Urothelium cell line (cell line): Measurements from ENCODE around the gene MGAT4A.

Experiments used
- DNase-seq: peaks from one replicate; pipeline ENCODE4 v3.0.0; 2011; ENCODE audit warnings: low spot score, mixed read lengths
- FAIRE-seq: peaks from 2 replicates; lab custom pipeline; 2011; peaks lifted over from hg19 to GRCh38; lab: Jason Lieb, UNC

Gene MGAT4A

DNA sequence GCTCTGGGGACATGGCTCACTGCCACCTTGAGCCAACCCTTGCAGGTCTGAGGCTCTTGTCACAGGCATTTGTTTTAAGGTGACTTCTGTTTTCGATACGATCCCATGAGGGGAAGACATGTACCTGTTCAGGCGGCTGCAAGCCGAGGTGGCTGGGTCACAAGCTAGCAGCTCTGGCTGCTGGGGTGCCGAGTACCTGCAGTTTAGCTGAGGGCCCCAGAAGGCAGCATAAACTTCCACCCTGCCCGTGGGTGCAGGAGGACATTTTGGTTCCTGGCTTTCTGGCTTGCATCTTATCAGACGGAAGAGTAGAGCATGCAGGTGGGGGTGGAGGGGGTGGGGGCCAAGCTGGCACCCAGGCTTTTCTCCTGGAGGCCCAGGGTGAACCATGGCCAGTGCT lies 151.0 kb downstream of the MGAT4A start:
- no peak for FAIRE-seq
- DNase-seq, result no peak

DNA sequence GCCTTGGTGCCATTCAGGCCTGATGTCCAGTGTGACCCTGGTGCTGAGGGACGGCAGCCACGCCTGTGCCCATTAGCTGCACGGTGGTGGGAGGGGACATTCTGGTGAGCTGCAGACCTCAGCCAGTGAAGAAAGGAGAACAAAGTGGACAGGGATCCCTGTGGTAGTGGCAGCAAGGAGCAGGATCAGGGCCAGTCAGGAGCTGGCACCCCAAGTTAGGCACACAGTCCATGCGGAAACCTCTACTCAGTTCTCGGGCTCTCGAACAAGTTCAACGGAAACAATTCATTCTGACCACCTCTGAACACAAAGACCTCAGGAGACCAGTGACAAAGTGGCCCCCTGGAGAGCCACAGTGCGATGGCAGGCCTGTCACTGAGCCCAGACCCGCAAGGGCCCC lies 152.7 kb downstream of the MGAT4A start:
- no peak for FAIRE-seq

DNA sequence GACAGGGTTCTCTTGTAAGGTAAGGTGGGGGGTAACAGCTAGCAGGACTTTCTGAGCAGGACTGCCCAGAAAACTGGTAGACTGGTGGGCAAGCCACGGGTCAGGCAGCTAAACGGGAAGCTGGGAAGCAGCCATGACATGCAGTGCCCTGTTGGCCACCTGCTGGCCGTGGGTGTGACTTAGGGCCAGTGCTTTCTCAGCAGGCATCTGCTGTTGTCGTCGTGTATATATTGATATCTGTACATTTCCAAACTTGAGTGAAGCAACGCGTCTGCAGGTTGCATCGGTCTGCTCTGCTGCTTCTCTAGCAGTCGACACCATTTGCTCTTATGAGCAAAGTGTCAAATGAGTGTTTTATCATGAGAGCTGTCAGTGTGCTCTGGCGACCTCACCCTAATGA lies 153.6 kb downstream of the MGAT4A start:
- DNase-seq (no peak), FAIRE-seq (no peak)

More for the DNA sequence above, 152.7 kb downstream of the MGAT4A start:
- no peak for DNase-seq

DNA sequence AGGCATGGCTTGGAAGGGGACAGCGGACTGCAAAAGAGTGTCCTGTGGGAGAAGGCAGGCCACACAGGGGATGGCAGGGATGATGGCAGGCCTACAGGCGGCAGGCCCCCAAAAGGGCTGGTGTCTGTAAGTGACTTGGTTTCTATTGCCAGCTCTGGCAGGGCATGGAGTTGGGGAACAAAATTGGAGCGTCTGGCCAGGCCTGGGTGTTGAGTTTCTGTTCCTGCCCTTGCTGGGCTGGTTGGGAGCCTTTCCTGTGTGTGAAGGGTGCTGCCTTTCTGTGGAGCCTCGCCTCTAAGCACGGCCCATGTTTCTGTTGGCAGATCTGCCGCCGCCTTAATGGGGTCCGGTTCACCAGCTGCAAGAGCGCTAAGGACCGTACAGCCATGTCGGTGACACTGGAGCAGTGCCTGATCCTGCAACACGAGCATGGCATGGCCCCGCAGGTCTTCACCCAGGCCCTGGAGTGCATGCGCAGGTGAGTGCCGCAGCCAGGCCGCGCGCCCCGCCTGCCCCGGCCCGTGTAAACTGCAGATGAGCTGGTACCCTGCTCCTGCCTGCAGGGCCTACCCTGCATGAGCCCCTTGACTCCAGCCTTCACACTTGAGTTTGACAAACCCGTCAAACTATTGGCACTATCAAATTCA lies 154.1 kb downstream of the MGAT4A start:
- DNase-seq, result no peak
- FAIRE-seq, result no peak

DNA sequence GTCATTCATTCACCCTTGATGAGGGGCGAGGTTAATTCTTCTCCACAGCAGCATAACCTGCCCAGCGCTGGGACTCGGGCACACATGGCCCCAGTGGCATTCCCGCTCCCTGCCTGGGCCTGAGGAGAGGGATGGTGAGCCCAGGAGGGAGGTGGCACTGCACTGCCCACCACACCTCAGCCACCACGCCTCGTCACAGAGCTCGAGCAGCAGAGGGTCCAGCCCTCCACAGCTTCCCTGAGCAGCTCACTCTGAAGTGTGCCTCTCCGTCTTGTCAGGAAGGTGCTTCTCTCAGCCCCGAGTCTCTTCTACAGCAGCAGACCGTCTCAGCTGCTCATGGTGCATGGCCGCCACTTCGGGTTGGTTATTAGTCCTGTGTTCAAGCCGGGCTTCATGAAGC lies 157.5 kb downstream of the MGAT4A start:
- peak; percentile 13 for FAIRE-seq
- DNase-seq, result no peak

DNA sequence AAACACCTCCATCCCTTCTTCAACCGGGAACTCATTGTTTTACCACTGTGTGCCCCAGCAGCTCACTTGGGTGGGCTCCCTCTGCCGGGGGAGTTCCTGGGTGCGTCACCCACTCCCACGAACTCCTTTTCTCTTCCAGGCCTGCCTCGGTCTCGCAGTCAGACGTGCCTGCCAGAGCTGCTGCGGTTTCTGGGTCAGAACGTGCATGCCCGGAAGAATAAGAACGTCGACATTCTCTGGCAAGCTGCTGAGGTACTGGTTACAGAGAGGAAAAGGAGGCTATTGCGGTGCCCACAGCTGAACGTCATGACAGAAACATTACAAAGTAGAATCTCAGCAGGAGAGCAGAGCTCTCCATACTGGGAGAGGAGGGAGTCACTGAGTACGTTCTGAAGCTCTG lies 158.3 kb downstream of the MGAT4A start:
- DNase-seq (no peak), FAIRE-seq (no peak)

DNA sequence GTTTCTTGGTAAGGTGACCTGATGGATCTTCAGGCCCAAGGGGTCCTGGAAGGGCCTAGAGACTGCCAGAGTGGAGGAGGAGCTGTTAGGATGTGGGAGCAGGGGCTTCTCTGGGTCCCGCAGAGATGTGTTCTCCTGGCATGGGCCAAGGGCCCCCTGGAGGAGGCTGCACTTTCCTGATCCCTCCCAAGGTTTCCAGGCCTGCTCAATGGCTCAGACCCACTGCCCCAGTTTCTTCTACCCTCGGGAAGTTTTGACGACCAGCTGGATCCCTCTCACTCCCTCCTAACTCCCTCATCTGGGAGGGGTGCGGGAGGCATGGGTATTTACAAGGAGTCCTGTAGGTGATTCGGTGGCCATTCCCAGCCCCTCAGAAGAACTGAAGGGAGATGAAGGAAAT lies 158.7 kb downstream of the MGAT4A start:
- no peak for DNase-seq
- no peak for FAIRE-seq

DNA sequence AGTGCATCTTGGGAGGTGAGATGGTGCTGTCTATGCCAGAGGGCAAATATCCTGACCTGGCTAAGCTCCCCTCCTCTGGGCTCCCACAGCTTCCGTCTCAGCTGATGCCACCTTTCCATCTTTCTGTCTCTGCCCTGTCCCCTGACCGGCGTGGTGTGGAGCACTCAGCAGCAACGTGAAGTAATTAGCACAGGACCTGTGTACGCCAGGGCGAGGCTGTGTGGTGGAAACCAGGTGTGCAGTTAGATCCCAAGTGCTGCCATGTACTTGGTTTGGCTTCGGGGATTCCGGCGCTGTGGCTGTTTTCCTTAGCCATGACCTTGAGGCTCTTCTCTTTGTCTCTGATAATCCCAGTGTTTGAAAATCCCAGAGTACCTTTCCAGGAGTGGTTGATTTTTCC lies 159.1 kb downstream of the MGAT4A start:
- FAIRE-seq, result no peak
- DNase-seq, result no peak

DNA sequence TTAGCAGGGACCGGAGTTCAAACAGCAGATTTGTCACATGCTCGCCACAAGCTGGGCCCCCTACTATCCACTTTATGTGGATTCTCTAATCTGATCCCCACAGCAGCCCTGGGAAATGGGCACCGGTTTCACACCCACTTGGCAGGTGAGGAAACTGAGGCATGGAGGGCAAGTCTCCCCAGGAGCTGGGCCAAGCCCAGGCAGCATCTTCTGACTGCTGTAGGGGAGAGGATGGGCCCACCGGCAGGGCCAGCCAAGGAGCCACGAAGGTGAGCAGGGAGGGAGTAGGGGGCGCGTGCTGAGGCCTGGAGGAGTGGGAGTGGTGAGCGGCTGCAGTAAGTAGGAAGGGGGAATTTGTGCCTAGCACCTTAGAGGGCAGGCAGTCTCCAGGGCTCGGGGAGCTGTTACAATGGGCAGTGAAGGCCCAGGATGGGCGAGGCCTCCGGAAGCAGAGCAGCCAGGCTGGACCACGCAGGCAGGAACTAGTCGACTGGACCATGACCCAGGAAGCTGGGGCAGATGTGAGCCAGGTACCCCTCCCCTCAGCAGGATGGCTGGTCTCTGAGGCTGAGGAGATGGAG lies 159.7 kb downstream of the MGAT4A start:
- FAIRE-seq (no peak), DNase-seq (no peak)

DNA sequence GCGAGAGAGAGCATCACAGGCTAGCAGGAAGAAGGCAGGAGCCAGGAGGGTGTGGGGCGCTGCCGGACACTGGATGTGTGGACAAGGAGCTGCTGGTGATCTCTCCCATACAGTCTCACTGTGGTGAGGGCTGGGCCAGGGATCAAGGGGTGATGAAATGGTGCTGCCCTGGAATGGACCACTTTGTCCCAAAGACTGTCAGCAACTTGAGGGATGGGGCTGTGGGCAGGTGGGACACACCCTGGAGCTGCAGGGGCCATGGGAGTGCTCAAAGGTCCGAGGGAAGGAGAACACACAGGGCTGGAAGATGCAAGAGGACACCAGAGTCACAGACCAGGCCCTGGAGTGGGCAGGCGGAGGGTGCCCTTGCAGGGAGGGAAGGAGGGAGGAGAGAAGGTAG lies 160.6 kb downstream of the MGAT4A start:
- no peak for DNase-seq
- no peak for FAIRE-seq

DNA sequence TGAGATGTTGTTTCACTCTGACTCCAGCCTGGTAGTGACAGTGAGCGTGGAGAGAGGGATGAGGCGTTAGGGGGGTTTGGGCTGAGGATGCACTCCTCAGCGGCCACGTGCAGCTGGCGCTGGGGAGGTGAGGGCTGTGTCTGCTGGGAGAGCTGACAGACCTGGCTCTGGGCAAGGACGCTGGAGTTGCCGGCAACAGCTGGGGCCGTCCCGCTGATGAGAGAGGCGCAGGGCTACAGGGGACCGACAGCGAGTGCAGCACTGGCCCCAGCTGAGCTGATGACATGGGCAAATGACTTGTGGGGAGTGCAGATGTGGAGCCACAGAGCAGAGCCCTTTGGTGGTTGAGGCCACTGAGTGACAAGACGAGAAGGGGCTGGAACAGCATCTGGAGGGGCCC lies 161.0 kb downstream of the MGAT4A start:
- FAIRE-seq (peak; percentile 42), DNase-seq (no peak)

DNA sequence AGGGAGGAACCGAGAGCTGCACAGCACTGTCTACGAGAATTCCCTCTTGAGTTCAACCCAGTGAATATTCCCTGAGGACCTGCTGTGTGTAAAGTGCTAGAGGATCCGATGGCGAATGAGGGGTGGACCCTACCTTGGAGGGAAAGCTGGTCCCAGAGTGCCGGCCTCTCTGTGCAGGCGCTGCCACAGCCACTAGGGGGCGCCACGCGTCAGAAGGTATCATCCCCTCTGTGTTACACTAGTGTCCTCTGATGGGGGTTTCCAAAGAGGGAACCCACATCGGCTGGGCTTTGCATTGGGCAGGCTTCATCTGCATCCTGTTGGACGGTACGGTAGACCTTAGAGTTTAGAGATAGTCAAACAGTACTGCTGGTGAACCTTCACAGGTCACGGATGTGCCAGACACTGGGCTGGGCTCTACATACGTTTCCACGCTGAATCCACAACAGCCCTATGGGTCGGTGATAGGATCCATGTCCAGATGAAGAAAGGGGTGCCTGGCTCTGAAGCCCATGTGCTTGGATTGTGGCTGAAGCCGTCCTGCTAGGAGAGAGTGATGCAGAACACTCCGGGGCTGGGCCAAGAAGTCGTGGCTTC lies 161.6 kb downstream of the MGAT4A start:
- FAIRE-seq (peak; percentile 74), DNase-seq (peak; percentile 83)
